Measurements from ENCODE around the gene PALMD.

DNA sequence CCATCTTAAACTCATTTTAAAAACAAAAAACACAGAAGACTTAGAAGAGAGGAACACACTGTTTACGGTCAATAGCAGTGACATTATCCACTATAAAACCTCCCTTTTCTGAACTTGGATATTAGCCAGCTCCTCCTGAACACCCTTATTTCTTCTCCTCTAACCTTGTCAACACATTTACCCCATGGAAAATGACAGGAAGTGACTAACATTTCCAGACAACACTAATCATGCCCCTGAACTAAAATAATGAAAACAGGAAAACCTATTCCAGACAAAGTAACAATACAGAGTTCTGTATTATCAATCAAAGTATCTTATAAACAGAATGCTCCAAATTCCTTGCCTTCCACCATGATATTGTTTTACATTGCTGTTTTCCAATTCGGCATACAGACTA is 45.3 kb downstream of the PALMD start:
- TF ChIP-seq ZFX (IDR thresholded peaks at IDR 0.05; ENCODE audit: borderline replicate concordance) (no peak), CTCF (IDR thresholded peaks at IDR 0.05) (no peak)
